ENCODE results near the gene COL5A3. TPM values are rescaled to one million over a fixed set of nuclear protein-coding genes. Genes with fewer than 3 reads are reported as not detected.
A peak's percentile ranks its signal among the peaks of the same experiment; 100 is the strongest.

Gene COL5A3
- total RNA-seq, 1 experiment from 2014 or later: 0.11 TPM

- Histone ChIP-seq H3K27ac (ENCODE audit: low read length) (no peak overlapping the region), H4K20me1 (ENCODE audit: low read length) (no peaks in the 10 kb centered on the region), H3K4me2 (ENCODE audit: low read length) (no peak overlapping the region), H3K4me3 (ENCODE audit: low read length) (no peak overlapping the region), H3K79me2 (ENCODE audit: low read length) (no peaks in the 10 kb centered on the region), H3K9ac (ENCODE audit: low read length) (no peak overlapping the region), H3K36me3 (ENCODE audit: low read depth, low read length) (no peaks in the 10 kb centered on the region), H2AFZ (ENCODE audit: low read length) (no peak overlapping the region), H3K9me3 (ENCODE audit: low read length) (peaks cover 38% of the 10 kb centered on the region), H3F3A (ENCODE audit: low read length, unreplicated experiment) (no peaks in the 10 kb centered on the region), H3K27me3 (ENCODE audit: low read length) (no peaks in the 10 kb centered on the region), H3K9me2 (replicated peaks; ENCODE audit: low read length) (no peaks in the 10 kb centered on the region), H3K4me1 (ENCODE audit: insufficient read depth, low read length) (no peaks in the 10 kb centered on the region)
- TF ChIP-seq CTCF (conservative IDR thresholded peaks at IDR 0.05; ENCODE audit: low read depth, low read length): no peak
- TF ChIP-seq EZH2 (IDR thresholded peaks at IDR 0.05; ENCODE audit: low read length, unreplicated experiment): no peak
- TF ChIP-seq EZH2phosphoT487 (IDR thresholded peaks at IDR 0.05; ENCODE audit: borderline replicate concordance, low read length): no peak
- BruUV-seq (replicated peaks): no TSS peak
- POLR2A ChIA-PET (ENCODE audit: unreplicated experiment): no interaction called here
- intact Hi-C loops (cut with micrococcal nuclease): no loop called here
- no peak for ATAC-seq
- CTCF ChIA-PET: no interaction called here
- DNase-seq: no peak
These were observed 35.1 kb upstream of the COL5A3 start for GRCh38 chr19:10045371-10045770.

GRCh38 chr19:10044390-10044789, 34.1 kb upstream of the COL5A3 start:
- H3F3A ChIP-seq (ENCODE audit: low read length, unreplicated experiment): no peaks in the 10 kb centered on the region
- no peaks in the 10 kb centered on the region for H3K36me3 ChIP-seq (ENCODE audit: low read depth, low read length)
- H3K4me3 ChIP-seq (ENCODE audit: low read length): no peak overlapping the region
- POLR2A ChIA-PET (ENCODE audit: unreplicated experiment): no interaction called here
- H3K9me3 ChIP-seq (ENCODE audit: low read length): peaks cover 40% of the 10 kb centered on the region
- no peak overlapping the region for H3K4me2 ChIP-seq (ENCODE audit: low read length)
- no peak overlapping the region for H2AFZ ChIP-seq (ENCODE audit: low read length)
- no peaks in the 10 kb centered on the region for H3K79me2 ChIP-seq (ENCODE audit: low read length)
- no peaks in the 10 kb centered on the region for H3K4me1 ChIP-seq (ENCODE audit: insufficient read depth, low read length)
- DNase-seq (no peak), ATAC-seq (no peak)
- H3K9ac ChIP-seq (ENCODE audit: low read length): no peak overlapping the region
- H3K27me3 ChIP-seq (ENCODE audit: low read length): no peaks in the 10 kb centered on the region
- no peaks in the 10 kb centered on the region for H3K9me2 ChIP-seq (replicated peaks; ENCODE audit: low read length)
- H3K27ac ChIP-seq (ENCODE audit: low read length): no peak overlapping the region
- TF ChIP-seq EZH2 (IDR thresholded peaks at IDR 0.05; ENCODE audit: low read length, unreplicated experiment) (no peak), CTCF (conservative IDR thresholded peaks at IDR 0.05; ENCODE audit: low read depth, low read length) (no peak)
- intact Hi-C loops (cut with micrococcal nuclease): no loop called here
- CTCF ChIA-PET: no interaction called here
- no TSS peak for BruUV-seq (replicated peaks)
- H4K20me1 ChIP-seq (ENCODE audit: low read length): no peaks in the 10 kb centered on the region

GRCh38 chr19:10043286-10043927, 33.1 kb upstream of the COL5A3 start:
- TF ChIP-seq EZH2 (IDR thresholded peaks at IDR 0.05; ENCODE audit: low read length, unreplicated experiment): no peak
- no peak for TF ChIP-seq EZH2phosphoT487 (IDR thresholded peaks at IDR 0.05; ENCODE audit: borderline replicate concordance, low read length)
- no peak for TF ChIP-seq CTCF (conservative IDR thresholded peaks at IDR 0.05; ENCODE audit: low read depth, low read length)
- Histone ChIP-seq H3K27ac (ENCODE audit: low read length) (no peak overlapping the region), H3F3A (ENCODE audit: low read length, unreplicated experiment) (no peaks in the 10 kb centered on the region), H3K4me1 (ENCODE audit: insufficient read depth, low read length) (no peaks in the 10 kb centered on the region), H3K9me3 (ENCODE audit: low read length) (peaks cover 40% of the 10 kb centered on the region), H3K9ac (ENCODE audit: low read length) (no peak overlapping the region), H3K4me2 (ENCODE audit: low read length) (no peak overlapping the region), H3K27me3 (ENCODE audit: low read length) (no peaks in the 10 kb centered on the region), H3K4me3 (ENCODE audit: low read length) (no peak overlapping the region), H4K20me1 (ENCODE audit: low read length) (no peaks in the 10 kb centered on the region), H3K9me2 (replicated peaks; ENCODE audit: low read length) (no peaks in the 10 kb centered on the region), H3K79me2 (ENCODE audit: low read length) (no peaks in the 10 kb centered on the region), H3K36me3 (ENCODE audit: low read depth, low read length) (no peaks in the 10 kb centered on the region), H2AFZ (ENCODE audit: low read length) (no peak overlapping the region)
- no peak for ATAC-seq
- BruUV-seq (replicated peaks): no TSS peak
- POLR2A ChIA-PET (ENCODE audit: unreplicated experiment): no interaction called here
- CTCF ChIA-PET: interaction anchor here (0.6 kb wide), 1 partner anchor 345 kb away, joined by 3 read pairs; no protein-coding TSS in a partner anchor
- intact Hi-C loops (cut with micrococcal nuclease): no loop called here
- peak; percentile 23 for DNase-seq
